HEK293T (cell line): ENCODE data around the gene C1QB.

Experiments used
- CTCF ChIA-PET: fragments of 350-600 bp; formaldehyde crosslinking; extraction: SDS; loops from one replicate; lab custom pipeline; 2021; ENCODE audit warnings: antibody characterized with exemption, inconsistent platforms; lab: Yijun Ruan, JAX
- POLR2A ChIA-PET: fragments of 350-600 bp; formaldehyde crosslinking; extraction: SDS; loops from one replicate; lab custom pipeline; 2020; ENCODE audit warnings: antibody characterized with exemption, inconsistent platforms; lab: Yijun Ruan, JAX
- DNase-seq: peaks from one replicate; pipeline ENCODE4 v3.0.0; 2012; ENCODE audit warnings: mixed read lengths; ENCODE audit errors: extremely low spot score
- ARNT ChIP-seq: fragments of 450-650 bp; IDR thresholded peaks from 2 replicates; pipeline ENCODE4 v1.6.1; 2017; ENCODE audit warnings: mild to moderate bottlenecking
- BHLHE40 ChIP-seq: fragments of 450-650 bp; IDR thresholded peaks from 2 replicates; pipeline ENCODE4 v1.6.1; 2016; ENCODE audit warnings: mild to moderate bottlenecking, moderate library complexity, borderline replicate concordance
- CTBP1 ChIP-seq: fragments of 450-650 bp; IDR thresholded peaks from 2 replicates; pipeline ENCODE4 v1.6.1; 2016; ENCODE audit warnings: borderline replicate concordance
- ELF4 ChIP-seq: fragments of 450-650 bp; IDR thresholded peaks from 2 replicates; pipeline ENCODE4 v1.6.1; 2017; ENCODE audit warnings: antibody characterized with exemption
- FOXA1 ChIP-seq: fragments of 450-650 bp; IDR thresholded peaks from 2 replicates; pipeline ENCODE4 v1.6.1; 2016; ENCODE audit warnings: mild to moderate bottlenecking
- FOXK2 ChIP-seq: fragments of 450-650 bp; IDR thresholded peaks from 2 replicates; pipeline ENCODE4 v1.6.1; 2016; ENCODE audit warnings: mild to moderate bottlenecking
- FOXM1 ChIP-seq: fragments of 450-650 bp; IDR thresholded peaks from 2 replicates; pipeline ENCODE4 v1.6.1; 2017; ENCODE audit warnings: mild to moderate bottlenecking, borderline replicate concordance
- HDGF ChIP-seq: fragments of 450-650 bp; IDR thresholded peaks from 2 replicates; pipeline ENCODE4 v1.6.1; 2017; ENCODE audit warnings: antibody characterized with exemption, borderline replicate concordance
- L3MBTL2 ChIP-seq: fragments of 450-650 bp; conservative IDR thresholded peaks from 2 replicates; pipeline ENCODE4 v1.6.1; 2016; ENCODE audit warnings: mild to moderate bottlenecking
- LEF1 ChIP-seq: fragments of 450-650 bp; IDR thresholded peaks from 2 replicates; pipeline ENCODE4 v1.6.1; 2017; ENCODE audit warnings: mild to moderate bottlenecking, borderline replicate concordance
- NFRKB ChIP-seq: fragments of 450-650 bp; IDR thresholded peaks from 2 replicates; pipeline ENCODE4 v1.6.1; 2016; ENCODE audit warnings: mild to moderate bottlenecking, moderate library complexity
- PKNOX1 ChIP-seq: fragments of 450-650 bp; IDR thresholded peaks from 2 replicates; pipeline ENCODE4 v1.6.1; 2016
- SP1 ChIP-seq: fragments of 450-650 bp; IDR thresholded peaks from 2 replicates; pipeline ENCODE4 v1.6.1; 2017
- SUZ12 ChIP-seq: fragments of 450-650 bp; IDR thresholded peaks from 2 replicates; pipeline ENCODE4 v1.6.1; 2016; ENCODE audit warnings: mild to moderate bottlenecking
- TARDBP ChIP-seq: fragments of 450-650 bp; IDR thresholded peaks from 2 replicates; pipeline ENCODE4 v1.6.1; 2016
- ZNF384 ChIP-seq: fragments of 450-650 bp; IDR thresholded peaks from 2 replicates; pipeline ENCODE4 v1.6.1; 2016

C1QB gene

GRCh38 chr1:22613572-22613918 lies 39.5 kb upstream of the C1QB start:
- POLR2A ChIA-PET: no interaction called here
- TF ChIP-seq ELF4: no peak
- TF ChIP-seq ZNF384: no peak
- TF ChIP-seq SUZ12: no peak
- no peak for TF ChIP-seq FOXA1
- TF ChIP-seq BHLHE40: no peak
- TF ChIP-seq ARNT: no peak
- no peak for TF ChIP-seq TARDBP
- TF ChIP-seq L3MBTL2: no peak
- TF ChIP-seq LEF1: no peak
- TF ChIP-seq CTBP1: no peak
- CTCF ChIA-PET: no interaction called here
- no peak for DNase-seq

- DNase-seq: no peak
- ChIA-PET POLR2A (no interaction called here), CTCF (no interaction called here)
- TF ChIP-seq FOXA1 (no peak), L3MBTL2 (no peak), PKNOX1 (no peak), LEF1 (no peak), BHLHE40 (no peak), FOXK2 (no peak), ARNT (no peak), ELF4 (no peak), FOXM1 (no peak), CTBP1 (no peak), SP1 (no peak), HDGF (no peak), TARDBP (no peak), NFRKB (no peak), SUZ12 (no peak)
Measured at GRCh38 chr1:22613951-22614350, 39.1 kb upstream of the C1QB start.

- CTCF ChIA-PET: no interaction called here
- TF ChIP-seq SP1 (no peak), CTBP1 (no peak), L3MBTL2 (no peak), FOXA1 (no peak), FOXM1 (no peak), NFRKB (no peak), TARDBP (no peak), ARNT (no peak), ZNF384 (no peak), ELF4 (no peak), SUZ12 (no peak), LEF1 (no peak), PKNOX1 (no peak), FOXK2 (no peak), BHLHE40 (no peak), HDGF (no peak)
- no peak for DNase-seq
- POLR2A ChIA-PET: no interaction called here
Measured at GRCh38 chr1:22615886-22616285, 37.1 kb upstream of the C1QB start.

- TF ChIP-seq TARDBP (no peak), NFRKB (no peak), SUZ12 (no peak), L3MBTL2 (no peak), CTBP1 (no peak), FOXA1 (no peak), FOXK2 (no peak), SP1 (no peak), LEF1 (no peak), ELF4 (no peak), FOXM1 (no peak)
- POLR2A ChIA-PET: no interaction called here
- CTCF ChIA-PET: no interaction called here
- no peak for DNase-seq
Measured at GRCh38 chr1:22616571-22616970, 36.5 kb upstream of the C1QB start.

GRCh38 chr1:22618056-22618455 lies 35.0 kb upstream of the C1QB start:
- TF ChIP-seq ARNT (no peak), ZNF384 (no peak), FOXK2 (no peak), CTBP1 (no peak), TARDBP (no peak), FOXM1 (no peak), FOXA1 (no peak), NFRKB (no peak), PKNOX1 (no peak), SP1 (no peak), BHLHE40 (no peak), SUZ12 (no peak), LEF1 (no peak), L3MBTL2 (no peak), ELF4 (no peak), HDGF (no peak)
- ChIA-PET CTCF (no interaction called here), POLR2A (no interaction called here)
- DNase-seq: no peak

- CTCF ChIA-PET: no interaction called here
- TF ChIP-seq ZNF384 (no peak), ARNT (no peak)
- POLR2A ChIA-PET: interaction anchor here (0.6 kb wide), 1 partner anchor 12 kb away, joined by 3 read pairs; no protein-coding TSS in a partner anchor
- DNase-seq: no peak
Measured at GRCh38 chr1:22619252-22619651, 33.8 kb upstream of the C1QB start.

GRCh38 chr1:22619798-22620197 lies 33.2 kb upstream of the C1QB start:
- ChIA-PET CTCF (no interaction called here), POLR2A (no interaction called here)
- DNase-seq: no peak
- TF ChIP-seq FOXM1 (no peak), SP1 (no peak), HDGF (no peak), TARDBP (no peak), SUZ12 (no peak), FOXA1 (no peak), FOXK2 (no peak), BHLHE40 (no peak), ZNF384 (no peak), CTBP1 (no peak), NFRKB (no peak), LEF1 (no peak), L3MBTL2 (no peak), ARNT (no peak), PKNOX1 (no peak)
